GM18909 (cell line): ENCODE results near the gene NCR3LG1.

ENCODE experiments used
- ATAC-seq: cut with Tn5 transposase; IDR thresholded peaks from one replicate; pipeline ENCODE4 v1.9.1; 2021; ENCODE audit warnings: mild to moderate bottlenecking; ENCODE audit not compliant: unreplicated experiment, poor library complexity

The NCR3LG1 gene

GRCh38 chr11:17391493-17392355 is 40.1 kb downstream of the NCR3LG1 start:
- ATAC-seq: no peak

- no peak for ATAC-seq
Observed at GRCh38 chr11:17392872-17393271, 41.3 kb downstream of the NCR3LG1 start.

- no peak for ATAC-seq
Observed at GRCh38 chr11:17393472-17393871, 41.9 kb downstream of the NCR3LG1 start.

- ATAC-seq: no peak
Observed at GRCh38 chr11:17394743-17395390, 43.3 kb downstream of the NCR3LG1 start.

GRCh38 chr11:17395554-17395961 is 44.0 kb downstream of the NCR3LG1 start:
- ATAC-seq: no peak

- ATAC-seq: no peak
Observed at GRCh38 chr11:17395978-17396377, 44.4 kb downstream of the NCR3LG1 start.

- no peak for ATAC-seq
Observed at GRCh38 chr11:17396598-17397310, 45.2 kb downstream of the NCR3LG1 start.

- ATAC-seq: no peak
Observed at GRCh38 chr11:17397311-17398002, 45.9 kb downstream of the NCR3LG1 start.

- no peak for ATAC-seq
Observed at GRCh38 chr11:17399236-17399635, 47.6 kb downstream of the NCR3LG1 start.

GRCh38 chr11:17400048-17400775 is 48.6 kb downstream of the NCR3LG1 start:
- no peak for ATAC-seq

- no peak for ATAC-seq
Observed at GRCh38 chr11:17401316-17401715, 49.7 kb downstream of the NCR3LG1 start.

- ATAC-seq: no peak
Observed at GRCh38 chr11:17401841-17402240, 50.2 kb downstream of the NCR3LG1 start.

GRCh38 chr11:17402486-17402885 is 50.9 kb downstream of the NCR3LG1 start:
- no peak for ATAC-seq

GRCh38 chr11:17403980-17404759 is 52.6 kb downstream of the NCR3LG1 start:
- ATAC-seq: no peak

- no peak for ATAC-seq
Observed at GRCh38 chr11:17405232-17406005, 53.8 kb downstream of the NCR3LG1 start.

- no peak for ATAC-seq
Observed at GRCh38 chr11:17406082-17406817, 54.6 kb downstream of the NCR3LG1 start.

- ATAC-seq: no peak
Observed at GRCh38 chr11:17406818-17407149, 55.2 kb downstream of the NCR3LG1 start.

GRCh38 chr11:17407575-17407974 is 56.0 kb downstream of the NCR3LG1 start:
- no peak for ATAC-seq
